RWPE1 (cell line): ENCODE measurements around the gene KCNG2.

Source experiments
- CTCF ChIA-PET: fragments of 350-600 bp; sonication (Branson Sonifier 250); formaldehyde crosslinking; extraction: SDS; loops from one replicate; lab custom pipeline; 2021; lab: Yijun Ruan, JAX
- POLR2A ChIA-PET: fragments of 400-600 bp; formaldehyde crosslinking; extraction: SDS; loops from one replicate; lab custom pipeline; 2020; ENCODE audit warnings: antibody characterized with exemption; ENCODE audit not compliant: low non-redundant PET; lab: Yijun Ruan, JAX
- DNase-seq: peaks from one replicate; pipeline ENCODE4 v3.0.0; 2012; ENCODE audit warnings: low spot score
- H3K27ac ChIP-seq: fragments of 450-650 bp; 2 replicates; pipeline ENCODE4 v1.5.1; 2017
- CTCF ChIP-seq: fragments of 450-650 bp; conservative IDR thresholded peaks from 2 replicates; pipeline ENCODE4 v1.5.1; 2017; ENCODE audit warnings: low read depth, mild to moderate bottlenecking

Gene KCNG2

GRCh38 chr18:79850731-79851130 is 53.0 kb downstream of the KCNG2 start:
- CTCF ChIA-PET: interaction anchor here (0.7 kb wide), 1 partner anchor 111 kb away, joined by 3 read pairs; no protein-coding TSS in a partner anchor

GRCh38 chr18:79851489-79851888 is 53.8 kb downstream of the KCNG2 start:
- ChIA-PET POLR2A (no interaction called here), CTCF (interaction anchor here (0.7 kb wide), 1 partner anchor 112 kb away, joined by 3 read pairs; no protein-coding TSS in a partner anchor)
- no peak for TF ChIP-seq CTCF
- H3K27ac ChIP-seq: no peak overlapping the region
- no peak for DNase-seq

More at GRCh38 chr18:79850731-79851130, 53.0 kb downstream of the KCNG2 start:
- H3K27ac ChIP-seq: no peak overlapping the region
- POLR2A ChIA-PET: no interaction called here
- no peak for TF ChIP-seq CTCF
- no peak for DNase-seq

GRCh38 chr18:79851950-79852349 is 54.2 kb downstream of the KCNG2 start:
- ChIA-PET CTCF (no interaction called here), POLR2A (no interaction called here)
- no peak for DNase-seq
- H3K27ac ChIP-seq: no peak overlapping the region
- no peak for TF ChIP-seq CTCF

GRCh38 chr18:79852561-79853302 is 55.0 kb downstream of the KCNG2 start:
- no peak overlapping the region for H3K27ac ChIP-seq
- DNase-seq: no peak
- ChIA-PET CTCF (no interaction called here), POLR2A (no interaction called here)
- TF ChIP-seq CTCF: no peak

GRCh38 chr18:79853303-79853992 is 55.7 kb downstream of the KCNG2 start:
- no peak for TF ChIP-seq CTCF
- no peak for DNase-seq
- ChIA-PET POLR2A (no interaction called here), CTCF (no interaction called here)
- H3K27ac ChIP-seq: no peak overlapping the region

GRCh38 chr18:79853993-79854364 is 56.2 kb downstream of the KCNG2 start:
- no peak for TF ChIP-seq CTCF
- no peak for DNase-seq
- ChIA-PET POLR2A (no interaction called here), CTCF (no interaction called here)
- no peak overlapping the region for H3K27ac ChIP-seq
